Fibroblast of skin of back (primary cell): Measurements from ENCODE around the gene CLMP.
"Not testable (repeated sequence)": the region's sequence is repeated elsewhere in the genome, so short reads cannot be mapped to it uniquely, and the experiment has no call there.

Source experiments
- DNase-seq: peaks from one replicate; pipeline ENCODE4 v3.0.0-alpha.2; 2013

The CLMP gene

DNA sequence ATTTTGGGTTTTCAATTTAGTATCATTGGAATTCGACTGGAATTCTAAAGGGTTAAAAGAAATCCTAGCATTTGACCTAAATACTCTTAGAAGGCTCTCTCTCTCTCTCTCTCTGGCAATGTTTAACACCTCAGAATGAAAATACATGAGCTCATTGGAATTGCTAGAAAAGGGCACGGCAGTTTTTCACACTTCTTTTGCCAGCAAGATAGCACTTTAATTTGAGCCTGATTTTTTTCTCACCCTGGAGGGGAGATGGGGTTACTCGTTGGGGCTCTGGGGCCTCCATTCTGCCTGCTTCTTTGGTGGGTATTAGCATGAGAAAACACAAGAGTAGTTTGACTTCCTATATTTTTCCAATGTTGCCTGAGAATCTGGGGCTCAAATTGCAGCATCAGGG, 22.8 kb upstream of the CLMP start:
- DNase-seq: no peak

GRCh38 chr11:123216249-123216648, 21.2 kb upstream of the CLMP start:
- DNase-seq: no peak

- no peak for DNase-seq
Observed at GRCh38 chr11:123214940-123215339, 19.9 kb upstream of the CLMP start.

DNA sequence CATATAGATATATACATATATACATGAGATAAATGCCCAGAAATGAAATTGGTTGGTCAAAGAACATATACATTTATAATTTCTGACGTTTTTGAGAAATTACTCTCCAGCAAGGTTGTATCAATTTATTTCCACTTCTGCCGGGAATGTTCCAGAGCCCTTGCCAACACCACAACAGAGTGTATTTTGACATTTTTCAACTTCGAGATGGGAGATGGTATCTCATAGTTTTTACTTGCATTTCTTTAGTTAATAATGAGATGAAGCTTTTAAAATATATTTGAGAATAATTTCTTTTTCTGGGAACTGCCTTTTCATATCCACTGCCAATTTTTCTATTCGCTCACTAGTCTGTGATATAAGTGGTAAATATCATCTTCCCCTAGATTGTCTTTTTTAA, 19.3 kb upstream of the CLMP start:
- no peak for DNase-seq

DNA sequence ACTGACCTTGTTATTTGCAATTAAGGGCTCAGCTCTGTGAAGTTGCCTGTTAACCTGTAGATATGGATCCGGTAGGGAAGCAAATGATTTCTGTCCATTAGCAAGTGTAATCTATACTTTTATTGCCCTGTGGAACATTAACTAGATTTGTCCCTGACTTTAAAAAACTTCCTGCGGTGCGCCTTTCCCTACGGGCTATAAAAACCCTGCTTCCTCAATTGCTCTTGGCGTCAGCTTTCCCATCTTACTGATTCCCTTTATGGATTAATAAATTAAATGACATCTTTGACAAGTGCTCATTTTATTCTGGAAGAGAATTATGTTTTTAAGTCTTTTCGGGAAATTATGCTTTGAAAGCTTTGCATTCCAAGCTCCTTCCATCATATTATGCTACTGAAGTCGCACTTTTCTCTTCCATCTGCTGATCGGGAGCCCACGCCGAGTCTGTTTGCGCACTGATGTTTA, 18.3 kb upstream of the CLMP start:
- DNase-seq: no peak

DNA sequence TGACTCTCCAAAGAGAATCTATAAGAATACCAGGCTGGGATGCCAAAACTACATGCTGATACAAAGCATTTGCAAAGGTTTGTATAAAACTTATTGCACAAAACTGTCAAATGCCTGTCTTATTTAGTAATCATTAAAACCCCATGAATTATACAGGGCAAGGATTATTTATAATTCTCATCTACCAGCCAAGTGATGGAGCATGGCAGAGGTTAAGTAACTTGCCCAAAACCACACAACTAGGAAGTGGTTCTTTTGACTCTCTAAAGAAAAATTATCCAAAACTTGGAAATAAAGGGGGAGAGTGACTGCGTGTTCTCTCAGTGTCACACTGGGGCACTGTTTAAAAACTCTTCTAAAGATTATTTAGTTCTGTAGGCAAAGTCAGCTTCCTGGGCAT, 17.4 kb upstream of the CLMP start:
- DNase-seq: no peak

DNA sequence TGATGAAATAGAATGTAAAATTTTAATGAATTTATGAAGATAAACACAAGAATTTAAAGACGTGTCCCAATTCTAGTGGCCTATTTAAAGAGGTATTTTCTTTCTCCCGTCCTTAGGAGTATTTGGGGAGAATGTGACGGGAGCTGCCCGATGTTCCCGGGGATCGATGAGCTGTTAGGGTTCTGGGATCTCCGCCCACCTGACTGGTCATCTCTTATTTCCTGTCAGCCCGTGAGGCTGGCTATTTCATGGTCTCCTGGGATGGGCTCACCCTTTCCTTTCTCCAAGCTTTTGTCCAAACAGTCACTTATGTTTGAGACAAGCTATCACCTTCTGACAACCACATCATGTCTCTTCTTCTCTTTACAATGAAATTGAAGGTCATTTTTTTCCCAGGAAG, 16.9 kb upstream of the CLMP start:
- no peak for DNase-seq

- peak; percentile 44 for DNase-seq
Observed at GRCh38 chr11:123211149-123211852, 16.3 kb upstream of the CLMP start.

GRCh38 chr11:123209591-123209990, 14.5 kb upstream of the CLMP start:
- no peak for DNase-seq

DNA sequence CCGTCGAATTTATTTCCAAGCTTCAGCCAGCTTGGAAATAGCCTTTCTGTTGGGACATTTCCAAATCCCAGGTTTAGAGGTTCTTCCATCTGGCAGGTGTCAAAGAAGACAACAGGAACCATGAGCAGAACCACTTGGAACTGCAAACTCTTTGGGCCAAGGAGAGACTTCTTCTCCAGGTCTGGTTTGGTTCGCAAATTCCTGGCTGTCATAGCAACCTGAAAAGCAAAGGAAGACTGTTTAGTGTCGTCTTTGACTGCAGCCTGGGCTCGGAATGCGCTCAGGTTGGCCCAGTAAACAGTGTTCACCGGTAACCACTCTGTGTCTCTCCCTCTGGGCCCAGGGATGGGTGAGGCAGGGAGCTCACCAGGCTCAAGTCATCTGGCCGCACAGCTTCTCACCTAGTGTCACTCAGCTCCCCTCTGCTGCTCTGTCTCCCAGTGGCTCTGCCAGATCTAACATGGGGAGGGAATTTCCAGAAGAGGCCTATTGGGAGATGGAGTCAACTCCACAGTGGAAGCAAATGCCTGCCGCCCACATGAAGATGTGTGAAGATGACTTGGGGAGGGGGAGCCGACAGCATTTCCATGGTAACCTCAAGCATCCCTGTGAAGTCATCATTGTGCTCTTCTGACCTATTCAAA, 11.9 kb upstream of the CLMP start:
- DNase-seq: no peak

GRCh38 chr11:123206055-123206454, 11.0 kb upstream of the CLMP start:
- not testable (repeated sequence) for DNase-seq

DNA sequence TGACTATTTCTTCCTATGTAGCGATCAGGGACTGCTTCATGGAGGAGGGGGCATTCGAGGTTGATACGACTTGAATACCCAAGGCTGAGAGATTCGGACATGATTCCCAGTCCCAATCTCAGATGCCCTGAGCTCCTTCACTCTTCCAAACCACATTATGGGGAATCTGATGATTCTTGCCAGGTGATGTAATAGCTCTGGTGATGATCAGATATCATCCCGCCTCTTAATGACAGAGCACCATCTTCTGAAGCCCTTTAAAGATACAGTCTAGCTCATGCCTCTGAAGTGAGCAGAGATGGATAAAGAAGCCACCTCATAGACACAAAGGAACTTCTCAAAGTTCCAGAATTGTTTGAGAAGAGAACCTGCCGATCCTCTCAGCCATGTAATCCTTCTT, 8.9 kb upstream of the CLMP start:
- no peak for DNase-seq

- no peak for DNase-seq
Observed at GRCh38 chr11:123203471-123203870, 8.4 kb upstream of the CLMP start.

DNA sequence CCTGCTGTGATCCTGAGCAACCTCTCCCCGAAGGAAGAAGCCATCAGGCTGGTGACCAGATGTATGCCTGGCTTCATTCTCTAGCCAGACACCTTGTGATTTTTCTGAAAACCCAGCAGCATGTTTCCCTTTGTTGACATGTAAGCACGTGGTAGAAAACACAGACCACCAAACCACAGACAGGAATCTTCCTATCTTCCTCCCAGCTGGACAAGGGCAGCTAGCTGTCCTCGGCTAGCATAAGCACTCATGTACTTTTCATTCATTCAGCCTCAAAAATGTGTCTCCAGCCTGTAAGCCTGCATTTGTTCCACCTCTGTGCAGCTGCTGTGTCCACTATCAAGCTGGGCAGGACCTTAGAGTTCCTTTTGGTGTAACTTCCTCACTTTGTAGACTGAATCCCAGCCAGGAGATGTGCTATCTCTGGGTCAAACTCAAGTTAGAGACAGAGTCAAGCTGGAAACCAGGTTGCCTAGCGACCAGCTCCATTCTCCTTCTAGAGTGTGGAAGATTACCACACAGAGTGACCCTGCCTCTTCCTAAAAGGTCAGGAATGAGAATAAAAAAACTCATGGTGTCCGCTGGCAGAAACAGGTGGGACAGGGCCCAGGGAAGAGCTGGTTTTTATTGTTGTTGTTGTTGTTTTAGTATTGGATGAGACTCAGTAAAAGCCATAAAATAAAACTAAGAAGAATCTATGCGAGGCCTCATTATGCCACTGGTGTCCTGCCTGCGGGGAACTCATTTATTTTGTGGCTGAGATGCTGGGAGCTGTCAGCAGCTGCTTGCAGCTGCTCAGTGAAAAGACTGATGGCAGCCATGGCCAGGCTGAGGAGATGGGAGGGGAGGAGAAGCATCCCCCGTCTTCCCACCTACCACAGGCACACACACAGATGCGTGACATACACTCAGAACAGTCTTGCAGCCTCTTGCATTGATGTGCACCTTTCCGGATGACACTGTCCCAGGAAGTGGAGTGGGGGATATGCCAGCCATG, 7.4 kb upstream of the CLMP start:
- DNase-seq: no peak

- no peak for DNase-seq
Observed at GRCh38 chr11:123200264-123200663, 5.2 kb upstream of the CLMP start.

DNA sequence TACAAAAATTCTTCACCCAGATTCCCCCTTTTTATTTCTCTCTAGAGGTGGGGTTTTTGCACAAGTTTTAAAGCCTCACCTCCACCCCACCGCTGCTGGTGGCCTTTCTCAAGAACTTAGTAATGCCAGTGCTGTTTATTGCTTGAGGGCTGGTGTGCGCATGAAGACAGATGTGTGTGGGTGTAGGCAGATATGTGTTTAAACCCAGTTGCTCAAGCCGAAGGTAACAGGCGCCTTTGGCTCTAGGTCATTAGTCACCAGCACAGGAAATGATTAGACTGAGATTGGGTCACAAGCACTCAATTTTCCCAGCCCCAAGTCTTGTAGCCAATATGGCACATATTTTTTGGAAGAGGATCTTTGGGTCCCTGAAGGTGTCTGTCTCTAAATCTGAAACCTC, 2.7 kb upstream of the CLMP start:
- DNase-seq: peak; percentile 51

DNA sequence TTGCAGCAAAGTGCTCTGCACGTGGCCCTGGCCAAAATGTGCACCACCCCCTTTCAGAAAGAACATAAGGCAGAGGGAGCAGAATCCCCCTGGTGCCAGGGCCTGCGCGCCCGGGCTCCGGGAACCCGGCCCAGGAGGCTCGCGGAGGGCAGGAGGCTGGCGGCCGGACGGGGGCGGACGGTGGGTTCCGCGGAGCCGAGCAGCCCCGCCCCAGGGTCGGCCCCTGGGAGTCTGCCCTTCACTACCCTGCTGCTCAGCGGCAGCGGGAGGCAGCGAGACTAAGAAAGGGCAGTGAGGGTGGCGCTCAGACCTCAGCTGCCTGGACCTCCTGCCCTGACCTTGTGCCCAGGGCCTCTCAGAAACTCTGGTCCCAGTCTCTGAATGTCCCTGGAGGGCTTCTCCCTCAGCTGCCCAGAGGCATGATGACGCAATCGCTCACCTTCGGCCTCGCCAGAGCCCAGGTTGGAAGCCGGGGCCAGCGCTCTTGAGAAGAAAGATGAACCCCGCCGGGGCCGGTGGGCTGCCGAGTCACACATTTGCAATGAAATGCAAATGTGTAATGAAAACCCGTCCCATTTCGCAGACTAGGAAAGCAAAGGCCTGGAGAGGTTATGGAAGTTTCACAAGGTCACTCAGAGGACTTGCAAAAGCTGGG, 1.1 kb upstream of the CLMP start:
- no peak for DNase-seq

DNA sequence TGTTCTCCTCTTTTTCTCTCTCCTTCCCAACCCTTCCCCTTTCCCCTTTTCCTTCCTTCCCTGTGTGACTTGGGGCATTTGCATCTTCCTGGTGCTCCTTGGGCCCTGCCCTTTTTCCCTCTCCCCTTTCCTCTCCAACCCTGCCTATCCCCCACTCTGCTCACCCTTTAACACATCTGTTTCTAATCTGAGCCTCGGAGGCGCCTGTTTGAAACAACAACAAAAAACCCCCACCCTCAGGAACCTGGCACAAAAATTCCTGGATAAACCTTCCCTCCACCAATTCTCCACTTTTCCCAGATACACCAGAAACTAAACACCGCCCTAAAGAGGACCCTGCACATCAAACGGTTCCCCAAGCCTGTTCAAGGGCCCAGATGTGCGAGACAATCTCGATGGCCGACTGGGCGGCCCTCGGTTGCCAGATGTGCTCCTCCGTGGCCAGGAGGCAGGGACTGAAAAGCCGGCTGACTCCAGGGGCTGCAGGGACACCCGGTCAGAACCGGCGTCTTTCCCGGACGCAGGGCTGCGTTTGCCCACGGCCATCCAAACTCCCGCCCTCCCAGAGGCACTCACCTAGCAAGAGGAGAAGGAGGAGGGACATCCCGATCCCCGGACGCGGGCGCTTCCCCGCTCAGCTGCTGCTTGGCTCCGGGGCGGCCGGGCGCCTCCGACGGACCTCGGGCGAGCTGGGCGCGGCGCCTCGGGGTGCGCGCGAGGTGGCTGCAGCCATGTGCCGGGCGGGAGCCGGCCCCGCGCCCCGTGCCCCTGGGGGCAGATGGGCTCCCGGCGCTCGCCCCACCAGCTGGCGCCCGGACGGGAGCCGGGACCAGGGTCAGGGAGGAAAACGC, 486 bp downstream of the CLMP start:
- peak; percentile 71 for DNase-seq

- no peak for DNase-seq
Observed at GRCh38 chr11:123193742-123194141, 1.3 kb downstream of the CLMP start.

GRCh38 chr11:123191939-123192338, 3.1 kb downstream of the CLMP start:
- no peak for DNase-seq

GRCh38 chr11:123190518-123190917, 4.5 kb downstream of the CLMP start:
- DNase-seq: no peak
